ENCODE measurements around the gene GARS1.
A peak's percentile ranks its signal among the peaks of the same experiment; 100 is the strongest.

GARS1 gene, protein sequence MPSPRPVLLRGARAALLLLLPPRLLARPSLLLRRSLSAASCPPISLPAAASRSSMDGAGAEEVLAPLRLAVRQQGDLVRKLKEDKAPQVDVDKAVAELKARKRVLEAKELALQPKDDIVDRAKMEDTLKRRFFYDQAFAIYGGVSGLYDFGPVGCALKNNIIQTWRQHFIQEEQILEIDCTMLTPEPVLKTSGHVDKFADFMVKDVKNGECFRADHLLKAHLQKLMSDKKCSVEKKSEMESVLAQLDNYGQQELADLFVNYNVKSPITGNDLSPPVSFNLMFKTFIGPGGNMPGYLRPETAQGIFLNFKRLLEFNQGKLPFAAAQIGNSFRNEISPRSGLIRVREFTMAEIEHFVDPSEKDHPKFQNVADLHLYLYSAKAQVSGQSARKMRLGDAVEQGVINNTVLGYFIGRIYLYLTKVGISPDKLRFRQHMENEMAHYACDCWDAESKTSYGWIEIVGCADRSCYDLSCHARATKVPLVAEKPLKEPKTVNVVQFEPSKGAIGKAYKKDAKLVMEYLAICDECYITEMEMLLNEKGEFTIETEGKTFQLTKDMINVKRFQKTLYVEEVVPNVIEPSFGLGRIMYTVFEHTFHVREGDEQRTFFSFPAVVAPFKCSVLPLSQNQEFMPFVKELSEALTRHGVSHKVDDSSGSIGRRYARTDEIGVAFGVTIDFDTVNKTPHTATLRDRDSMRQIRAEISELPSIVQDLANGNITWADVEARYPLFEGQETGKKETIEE
- long read RNA-seq, transcript GARS-201 (17 exons, 2,634 nt), result major isoform, 2,473 of 2,766 reads
- long read RNA-seq, transcript GARS-206 (12 exons, 1,877 nt), result minor isoform, 16 of 2,766 reads
- long read RNA-seq, partial matches to known transcripts, result 204 of 2,766 reads
- long read RNA-seq, other reads (novel, unspliced or antisense), result 71 of 2,766 reads

DNA sequence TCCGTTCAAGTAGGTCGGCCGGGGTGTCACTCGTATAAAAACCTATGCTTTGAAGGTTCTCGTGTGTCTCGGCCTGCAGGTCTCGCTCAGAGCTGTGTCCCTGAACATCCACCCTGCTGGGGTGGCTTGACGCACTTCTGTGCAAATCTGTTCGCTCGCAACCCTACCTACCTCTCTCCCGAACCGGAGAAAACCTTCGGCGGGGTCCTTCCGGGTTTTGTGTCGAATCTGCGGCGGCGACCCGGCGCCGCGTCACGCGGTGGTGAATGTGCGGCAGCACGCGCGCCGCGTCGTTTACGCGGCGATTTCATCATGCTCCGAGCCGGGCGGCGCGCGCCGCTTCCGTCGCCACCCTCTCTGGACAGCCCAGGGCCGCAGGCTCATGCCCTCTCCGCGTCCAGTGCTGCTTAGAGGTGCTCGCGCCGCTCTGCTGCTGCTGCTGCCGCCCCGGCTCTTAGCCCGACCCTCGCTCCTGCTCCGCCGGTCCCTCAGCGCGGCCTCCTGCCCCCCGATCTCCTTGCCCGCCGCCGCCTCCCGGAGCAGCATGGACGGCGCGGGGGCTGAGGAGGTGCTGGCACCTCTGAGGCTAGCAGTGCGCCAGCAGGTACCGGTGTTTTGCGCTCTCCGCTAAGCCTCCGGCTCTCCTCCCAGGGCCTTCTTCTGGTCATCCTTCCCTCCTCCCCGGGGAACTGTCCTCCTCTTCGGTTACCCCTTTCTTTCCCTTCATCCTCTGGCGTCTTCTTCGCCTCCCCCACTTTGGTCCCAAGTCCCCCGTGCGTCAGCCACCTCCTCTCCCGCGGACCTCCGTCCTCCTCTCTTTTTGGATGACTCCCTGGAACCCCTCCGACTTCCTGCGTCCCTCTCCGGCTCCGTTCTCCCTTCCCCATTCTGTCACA, at the start of gene GARS1:
Gene GARS1 (plus strand): TSS at position 339 of the 896 bp plus-strand sequence. CDS start 44 bp downstream, at position 383.
- TF ChIP-seq POLR2AphosphoS5 (IDR thresholded peaks at IDR 0.05; ENCODE audit: low read depth) (peak; percentile 76), SPI1 (IDR thresholded peaks at IDR 0.05; ENCODE audit: borderline replicate concordance, low read depth) (peak; percentile 20; the same call in 1 of the 2 replicates), GABPA (IDR thresholded peaks at IDR 0.05; ENCODE audit: low read depth) (peak; percentile 70)
- TF ChIP-seq, protein P1, sequence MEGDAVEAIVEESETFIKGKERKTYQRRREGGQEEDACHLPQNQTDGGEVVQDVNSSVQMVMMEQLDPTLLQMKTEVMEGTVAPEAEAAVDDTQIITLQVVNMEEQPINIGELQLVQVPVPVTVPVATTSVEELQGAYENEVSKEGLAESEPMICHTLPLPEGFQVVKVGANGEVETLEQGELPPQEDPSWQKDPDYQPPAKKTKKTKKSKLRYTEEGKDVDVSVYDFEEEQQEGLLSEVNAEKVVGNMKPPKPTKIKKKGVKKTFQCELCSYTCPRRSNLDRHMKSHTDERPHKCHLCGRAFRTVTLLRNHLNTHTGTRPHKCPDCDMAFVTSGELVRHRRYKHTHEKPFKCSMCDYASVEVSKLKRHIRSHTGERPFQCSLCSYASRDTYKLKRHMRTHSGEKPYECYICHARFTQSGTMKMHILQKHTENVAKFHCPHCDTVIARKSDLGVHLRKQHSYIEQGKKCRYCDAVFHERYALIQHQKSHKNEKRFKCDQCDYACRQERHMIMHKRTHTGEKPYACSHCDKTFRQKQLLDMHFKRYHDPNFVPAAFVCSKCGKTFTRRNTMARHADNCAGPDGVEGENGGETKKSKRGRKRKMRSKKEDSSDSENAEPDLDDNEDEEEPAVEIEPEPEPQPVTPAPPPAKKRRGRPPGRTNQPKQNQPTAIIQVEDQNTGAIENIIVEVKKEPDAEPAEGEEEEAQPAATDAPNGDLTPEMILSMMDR (IDR thresholded peaks at IDR 0.05; ENCODE audit: insufficient read depth, low read length), result no peak
- TF ChIP-seq, protein P2, sequence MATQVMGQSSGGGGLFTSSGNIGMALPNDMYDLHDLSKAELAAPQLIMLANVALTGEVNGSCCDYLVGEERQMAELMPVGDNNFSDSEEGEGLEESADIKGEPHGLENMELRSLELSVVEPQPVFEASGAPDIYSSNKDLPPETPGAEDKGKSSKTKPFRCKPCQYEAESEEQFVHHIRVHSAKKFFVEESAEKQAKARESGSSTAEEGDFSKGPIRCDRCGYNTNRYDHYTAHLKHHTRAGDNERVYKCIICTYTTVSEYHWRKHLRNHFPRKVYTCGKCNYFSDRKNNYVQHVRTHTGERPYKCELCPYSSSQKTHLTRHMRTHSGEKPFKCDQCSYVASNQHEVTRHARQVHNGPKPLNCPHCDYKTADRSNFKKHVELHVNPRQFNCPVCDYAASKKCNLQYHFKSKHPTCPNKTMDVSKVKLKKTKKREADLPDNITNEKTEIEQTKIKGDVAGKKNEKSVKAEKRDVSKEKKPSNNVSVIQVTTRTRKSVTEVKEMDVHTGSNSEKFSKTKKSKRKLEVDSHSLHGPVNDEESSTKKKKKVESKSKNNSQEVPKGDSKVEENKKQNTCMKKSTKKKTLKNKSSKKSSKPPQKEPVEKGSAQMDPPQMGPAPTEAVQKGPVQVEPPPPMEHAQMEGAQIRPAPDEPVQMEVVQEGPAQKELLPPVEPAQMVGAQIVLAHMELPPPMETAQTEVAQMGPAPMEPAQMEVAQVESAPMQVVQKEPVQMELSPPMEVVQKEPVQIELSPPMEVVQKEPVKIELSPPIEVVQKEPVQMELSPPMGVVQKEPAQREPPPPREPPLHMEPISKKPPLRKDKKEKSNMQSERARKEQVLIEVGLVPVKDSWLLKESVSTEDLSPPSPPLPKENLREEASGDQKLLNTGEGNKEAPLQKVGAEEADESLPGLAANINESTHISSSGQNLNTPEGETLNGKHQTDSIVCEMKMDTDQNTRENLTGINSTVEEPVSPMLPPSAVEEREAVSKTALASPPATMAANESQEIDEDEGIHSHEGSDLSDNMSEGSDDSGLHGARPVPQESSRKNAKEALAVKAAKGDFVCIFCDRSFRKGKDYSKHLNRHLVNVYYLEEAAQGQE (IDR thresholded peaks at IDR 0.05; ENCODE audit: insufficient replicate concordance, low read depth), result peak; percentile 36
- H3K27ac ChIP-seq (replicated peaks), result peak within 1 kb of the TSS; percentile 94
- peak; percentile 80 to 87 for DNase-seq (ENCODE audit: low read depth in 1 of 2, low spot score in 1 of 2)
- H3K4me3 ChIP-seq (replicated peaks; ENCODE audit: insufficient read depth, low read length), result peak within 1 kb of the TSS; percentile 63
- no peaks in the 10 kb centered on the region for H3K27me3 ChIP-seq (ENCODE audit: insufficient read depth, poor library complexity, severe bottlenecking)

DNA sequence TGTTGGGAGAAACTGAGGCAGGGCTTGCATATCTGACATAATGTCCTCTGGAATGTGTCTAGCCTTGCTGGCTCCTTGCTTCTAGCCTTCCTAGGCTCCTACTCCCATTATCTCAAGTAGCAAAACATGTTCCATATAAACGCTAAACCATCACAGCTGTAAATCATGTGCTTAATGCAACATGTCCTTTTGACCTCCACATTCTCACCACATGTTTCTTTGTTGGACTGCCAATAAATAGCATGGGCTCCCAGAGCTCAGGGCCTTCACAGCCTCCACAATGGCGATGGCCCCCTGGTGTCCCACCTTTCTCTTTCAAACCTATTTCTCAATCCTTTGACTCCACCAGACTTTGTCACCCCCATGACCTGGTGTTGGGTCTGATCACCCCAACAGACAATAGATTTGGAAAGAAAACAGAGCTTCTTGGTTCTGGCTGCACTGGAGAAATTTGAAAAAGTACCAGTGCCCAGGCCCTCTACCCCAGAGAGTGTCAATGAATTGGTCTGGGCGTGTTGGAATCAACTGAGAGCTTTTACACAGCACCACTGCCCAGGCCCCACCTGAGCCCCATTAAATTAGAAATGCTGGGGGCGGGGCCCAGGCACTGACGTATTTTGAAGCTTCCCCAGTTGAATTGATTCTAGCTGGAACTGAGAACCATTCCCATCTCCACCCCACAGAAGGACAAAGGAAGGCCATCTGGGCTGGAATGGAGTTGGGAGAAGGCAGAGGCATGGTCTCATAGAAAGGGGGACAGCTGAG, 48.7 kb upstream of the GARS1 start:
- Histone ChIP-seq H3K27me3 (ENCODE audit: insufficient read depth, poor library complexity, severe bottlenecking) (no peaks in the 10 kb centered on the region), H3K27ac (replicated peaks) (no peak overlapping the region), H3K4me3 (replicated peaks; ENCODE audit: insufficient read depth, low read length) (no peak overlapping the region)
- no peak for DNase-seq (ENCODE audit: low read depth in 1 of 2, low spot score in 1 of 2)
- TF ChIP-seq, protein P1 (IDR thresholded peaks at IDR 0.05; ENCODE audit: insufficient read depth, low read length), result no peak
- TF ChIP-seq, protein P2 (IDR thresholded peaks at IDR 0.05; ENCODE audit: insufficient replicate concordance, low read depth), result no peak
- TF ChIP-seq POLR2AphosphoS5 (IDR thresholded peaks at IDR 0.05; ENCODE audit: low read depth) (no peak), GABPA (IDR thresholded peaks at IDR 0.05; ENCODE audit: low read depth) (no peak), SPI1 (IDR thresholded peaks at IDR 0.05; ENCODE audit: borderline replicate concordance, low read depth) (no peak)

DNA sequence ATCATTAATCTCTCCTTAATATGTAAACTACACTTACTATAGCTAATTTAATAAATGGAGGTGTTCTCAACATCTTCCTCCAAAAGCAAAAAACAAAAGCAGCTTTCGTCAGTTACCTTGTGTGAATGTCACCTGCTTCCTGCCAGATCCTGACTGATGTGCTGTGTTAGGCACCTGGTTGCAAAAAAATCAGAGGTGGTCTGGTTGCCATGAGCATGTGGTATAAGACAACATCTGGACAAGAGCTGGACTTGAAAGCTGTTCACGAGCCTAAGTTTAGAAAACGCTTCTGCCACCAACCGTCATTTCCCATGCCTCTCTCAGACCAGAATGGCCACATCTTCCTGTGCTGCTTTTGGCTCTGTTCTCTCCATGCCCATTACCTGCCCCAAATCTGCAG, 48.1 kb upstream of the GARS1 start:
- no peak for DNase-seq (ENCODE audit: low read depth in 1 of 2, low spot score in 1 of 2)
- Histone ChIP-seq H3K4me3 (replicated peaks; ENCODE audit: insufficient read depth, low read length) (no peak overlapping the region), H3K27me3 (ENCODE audit: insufficient read depth, poor library complexity, severe bottlenecking) (no peaks in the 10 kb centered on the region), H3K27ac (replicated peaks) (no peak overlapping the region)
- no peak for TF ChIP-seq SPI1 (IDR thresholded peaks at IDR 0.05; ENCODE audit: borderline replicate concordance, low read depth)
- TF ChIP-seq GABPA (IDR thresholded peaks at IDR 0.05; ENCODE audit: low read depth), result no peak
- TF ChIP-seq, protein P1 (IDR thresholded peaks at IDR 0.05; ENCODE audit: insufficient read depth, low read length), result no peak
- TF ChIP-seq POLR2AphosphoS5 (IDR thresholded peaks at IDR 0.05; ENCODE audit: low read depth), result no peak
- TF ChIP-seq, protein P2 (IDR thresholded peaks at IDR 0.05; ENCODE audit: insufficient replicate concordance, low read depth), result no peak

Data from HL-60 (cell line).